Measurements from ENCODE around the gene ATF7. TPM values are rescaled to one million over a fixed set of nuclear protein-coding genes. Genes with fewer than 3 reads are reported as not detected.
"Not testable (repeated sequence)": the region's sequence is repeated elsewhere in the genome, so short reads cannot be mapped to it uniquely, and the experiment has no call there.

Gene ATF7
- polyA plus RNA-seq, 2 donors: 15.9 to 23.5 TPM

- Histone ChIP-seq H3K4me1 (ENCODE audit: control insufficient read depth in 2 of 2, insufficient read depth in 2 of 2, low read length in 1 of 2) (peaks cover 7 to 14% of the 10 kb centered on the region in 2 donors), H3K27ac (ENCODE audit: low read depth in 2 of 2, low read length in 1 of 2) (no peak overlapping the region), H3K27me3 (ENCODE audit: control insufficient read depth in 1 of 2, insufficient read depth in 2 of 2, low read length in 2 of 2) (no peaks in the 10 kb centered on the region), H3K36me3 (ENCODE audit: control insufficient read depth in 2 of 2, insufficient read depth in 2 of 2, low read length in 1 of 2) (peaks cover 6 to 17% of the 10 kb centered on the region in 2 donors), H3K4me3 (ENCODE audit: low read depth in 1 of 2, low read length in 2 of 2) (no peak overlapping the region), H3K9me3 (ENCODE audit: control insufficient read depth in 2 of 2, insufficient read depth in 1 of 2, low read depth in 1 of 2, low read length in 1 of 2) (no peaks in the 10 kb centered on the region)
- WGBS, 2 donors: 85 to 89% methylated on average over 10 of the region's 10 CpGs
These were observed 141.3 kb downstream of the ATF7 start for GRCh38 chr12:53484686-53485575.

GRCh38 chr12:53483979-53484377, 142.2 kb downstream of the ATF7 start:
- no peak overlapping the region for H3K27ac ChIP-seq (ENCODE audit: low read depth in 2 of 2, low read length in 1 of 2)

GRCh38 chr12:53483225-53483978, 142.8 kb downstream of the ATF7 start:
- Histone ChIP-seq H3K27me3 (ENCODE audit: control insufficient read depth in 1 of 2, insufficient read depth in 2 of 2, low read length in 2 of 2) (no peaks in the 10 kb centered on the region), H3K4me1 (ENCODE audit: control insufficient read depth in 2 of 2, insufficient read depth in 2 of 2, low read length in 1 of 2) (peaks cover 7 to 14% of the 10 kb centered on the region in 2 donors), H3K4me3 (ENCODE audit: low read depth in 1 of 2, low read length in 2 of 2) (no peak overlapping the region), H3K9me3 (ENCODE audit: control insufficient read depth in 2 of 2, insufficient read depth in 1 of 2, low read depth in 1 of 2, low read length in 1 of 2) (no peaks in the 10 kb centered on the region), H3K36me3 (ENCODE audit: control insufficient read depth in 2 of 2, insufficient read depth in 2 of 2, low read length in 1 of 2) (peaks cover 8 to 23% of the 10 kb centered on the region in 2 donors), H3K27ac (ENCODE audit: low read depth in 2 of 2, low read length in 1 of 2) (peak overlapping the region; percentile 27 to 54)
- 54 to 58% methylated on average over 9 of the region's 9 CpGs for WGBS, 2 donors

More at GRCh38 chr12:53483979-53484377, 142.2 kb downstream of the ATF7 start:
- Histone ChIP-seq H3K9me3 (ENCODE audit: control insufficient read depth in 2 of 2, insufficient read depth in 1 of 2, low read depth in 1 of 2, low read length in 1 of 2) (no peaks in the 10 kb centered on the region), H3K4me1 (ENCODE audit: control insufficient read depth in 2 of 2, insufficient read depth in 2 of 2, low read length in 1 of 2) (peaks cover 7 to 14% of the 10 kb centered on the region in 2 donors), H3K4me3 (ENCODE audit: low read depth in 1 of 2, low read length in 2 of 2) (no peak overlapping the region), H3K36me3 (ENCODE audit: control insufficient read depth in 2 of 2, insufficient read depth in 2 of 2, low read length in 1 of 2) (peaks cover 8 to 21% of the 10 kb centered on the region in 2 donors), H3K27me3 (ENCODE audit: control insufficient read depth in 1 of 2, insufficient read depth in 2 of 2, low read length in 2 of 2) (no peaks in the 10 kb centered on the region)
- WGBS, 2 donors: 84 to 92% methylated on average over 4 of the region's 4 CpGs

- H3K27ac ChIP-seq (ENCODE audit: low read depth in 2 of 2, low read length in 1 of 2): peak overlapping the region; percentile 54 to 73
- WGBS, 2 donors: 59 to 75% methylated on average over 18 of the region's 18 CpGs
- no peaks in the 10 kb centered on the region for H3K27me3 ChIP-seq (ENCODE audit: control insufficient read depth in 1 of 2, insufficient read depth in 2 of 2, low read length in 2 of 2)
- H3K4me1 ChIP-seq (ENCODE audit: control insufficient read depth in 2 of 2, insufficient read depth in 2 of 2, low read length in 1 of 2): peaks cover 7 to 14% of the 10 kb centered on the region in 2 donors
- peaks cover 8 to 23% of the 10 kb centered on the region in 2 donors for H3K36me3 ChIP-seq (ENCODE audit: control insufficient read depth in 2 of 2, insufficient read depth in 2 of 2, low read length in 1 of 2)
- H3K9me3 ChIP-seq (ENCODE audit: control insufficient read depth in 2 of 2, insufficient read depth in 1 of 2, low read depth in 1 of 2, low read length in 1 of 2): no peaks in the 10 kb centered on the region
- no peak overlapping the region for H3K4me3 ChIP-seq (ENCODE audit: low read depth in 1 of 2, low read length in 2 of 2)
These were observed 143.5 kb downstream of the ATF7 start for GRCh38 chr12:53482626-53483168.

- no peak overlapping the region for H3K4me3 ChIP-seq (ENCODE audit: low read depth in 1 of 2, low read length in 2 of 2)
- 68 to 77% methylated on average over 9 of the region's 9 CpGs for WGBS, 2 donors
- H3K27me3 ChIP-seq (ENCODE audit: control insufficient read depth in 1 of 2, insufficient read depth in 2 of 2, low read length in 2 of 2): no peaks in the 10 kb centered on the region
- peak overlapping the region in 1 of 2 donors; percentile 73 for H3K27ac ChIP-seq (ENCODE audit: low read depth in 2 of 2, low read length in 1 of 2)
- H3K4me1 ChIP-seq (ENCODE audit: control insufficient read depth in 2 of 2, insufficient read depth in 2 of 2, low read length in 1 of 2): peaks cover 7 to 14% of the 10 kb centered on the region in 2 donors
- peaks cover 8 to 23% of the 10 kb centered on the region in 2 donors for H3K36me3 ChIP-seq (ENCODE audit: control insufficient read depth in 2 of 2, insufficient read depth in 2 of 2, low read length in 1 of 2)
- no peaks in the 10 kb centered on the region for H3K9me3 ChIP-seq (ENCODE audit: control insufficient read depth in 2 of 2, insufficient read depth in 1 of 2, low read depth in 1 of 2, low read length in 1 of 2)
These were observed 144.1 kb downstream of the ATF7 start for GRCh38 chr12:53481939-53482586.

GRCh38 chr12:53481458-53481857, 144.7 kb downstream of the ATF7 start:
- Histone ChIP-seq H3K36me3 (ENCODE audit: control insufficient read depth in 2 of 2, insufficient read depth in 2 of 2, low read length in 1 of 2) (peaks cover 8 to 23% of the 10 kb centered on the region in 2 donors), H3K4me1 (ENCODE audit: control insufficient read depth in 2 of 2, insufficient read depth in 2 of 2, low read length in 1 of 2) (peaks cover 7 to 14% of the 10 kb centered on the region in 2 donors)
- not testable (repeated sequence) for H3K27ac ChIP-seq (ENCODE audit: low read depth in 2 of 2, low read length in 1 of 2)

GRCh38 chr12:53480491-53481442, 145.4 kb downstream of the ATF7 start:
- 65 to 72% methylated on average over 12 of the region's 12 CpGs for WGBS, 2 donors
- H3K27ac ChIP-seq (ENCODE audit: low read depth in 2 of 2, low read length in 1 of 2): peak overlapping the region; percentile 26 to 43

More at GRCh38 chr12:53481458-53481857, 144.7 kb downstream of the ATF7 start:
- H3K9me3 ChIP-seq (ENCODE audit: control insufficient read depth in 2 of 2, insufficient read depth in 1 of 2, low read depth in 1 of 2, low read length in 1 of 2); H3K4me3 ChIP-seq (ENCODE audit: low read depth in 1 of 2, low read length in 2 of 2); H3K27me3 ChIP-seq (ENCODE audit: control insufficient read depth in 1 of 2, insufficient read depth in 2 of 2, low read length in 2 of 2): not testable (repeated sequence)
- 49 to 61% methylated on average over 6 of the region's 6 CpGs for WGBS, 2 donors

GRCh38 chr12:53479331-53479730, 146.9 kb downstream of the ATF7 start:
- Histone ChIP-seq H3K4me3 (ENCODE audit: low read depth in 1 of 2, low read length in 2 of 2) (no peak overlapping the region), H3K27ac (ENCODE audit: low read depth in 2 of 2, low read length in 1 of 2) (no peak overlapping the region), H3K27me3 (ENCODE audit: control insufficient read depth in 1 of 2, insufficient read depth in 2 of 2, low read length in 2 of 2) (no peaks in the 10 kb centered on the region), H3K4me1 (ENCODE audit: control insufficient read depth in 2 of 2, insufficient read depth in 2 of 2, low read length in 1 of 2) (peaks cover 7 to 13% of the 10 kb centered on the region in 2 donors), H3K36me3 (ENCODE audit: control insufficient read depth in 2 of 2, insufficient read depth in 2 of 2, low read length in 1 of 2) (peaks cover 15 to 21% of the 10 kb centered on the region in 2 donors), H3K9me3 (ENCODE audit: control insufficient read depth in 2 of 2, insufficient read depth in 1 of 2, low read depth in 1 of 2, low read length in 1 of 2) (no peaks in the 10 kb centered on the region)
- 77 to 81% methylated on average over 5 of the region's 5 CpGs for WGBS, 2 donors

More at GRCh38 chr12:53480491-53481442, 145.4 kb downstream of the ATF7 start:
- Histone ChIP-seq H3K27me3 (ENCODE audit: control insufficient read depth in 1 of 2, insufficient read depth in 2 of 2, low read length in 2 of 2) (no peaks in the 10 kb centered on the region), H3K9me3 (ENCODE audit: control insufficient read depth in 2 of 2, insufficient read depth in 1 of 2, low read depth in 1 of 2, low read length in 1 of 2) (no peaks in the 10 kb centered on the region), H3K4me1 (ENCODE audit: control insufficient read depth in 2 of 2, insufficient read depth in 2 of 2, low read length in 1 of 2) (peaks cover 7 to 13% of the 10 kb centered on the region in 2 donors), H3K36me3 (ENCODE audit: control insufficient read depth in 2 of 2, insufficient read depth in 2 of 2, low read length in 1 of 2) (peaks cover 5 to 19% of the 10 kb centered on the region in 2 donors), H3K4me3 (ENCODE audit: low read depth in 1 of 2, low read length in 2 of 2) (no peak overlapping the region)

All from esophagus (tissue), 2 donors.